ENCODE measurements around the gene CD63.
A peak's percentile ranks its signal among the peaks of the same experiment; 100 is the strongest.

Gene CD63

GRCh38 chr12:55681142-55682077 lies 47.4 kb downstream of the CD63 start:
- H3K4me3 ChIP-seq (replicated peaks; ENCODE audit: low read depth, low read length): peak overlapping the region; percentile 8
- DNase-seq (ENCODE audit: low read depth): peak; percentile 63
- TF ChIP-seq, protein P1, sequence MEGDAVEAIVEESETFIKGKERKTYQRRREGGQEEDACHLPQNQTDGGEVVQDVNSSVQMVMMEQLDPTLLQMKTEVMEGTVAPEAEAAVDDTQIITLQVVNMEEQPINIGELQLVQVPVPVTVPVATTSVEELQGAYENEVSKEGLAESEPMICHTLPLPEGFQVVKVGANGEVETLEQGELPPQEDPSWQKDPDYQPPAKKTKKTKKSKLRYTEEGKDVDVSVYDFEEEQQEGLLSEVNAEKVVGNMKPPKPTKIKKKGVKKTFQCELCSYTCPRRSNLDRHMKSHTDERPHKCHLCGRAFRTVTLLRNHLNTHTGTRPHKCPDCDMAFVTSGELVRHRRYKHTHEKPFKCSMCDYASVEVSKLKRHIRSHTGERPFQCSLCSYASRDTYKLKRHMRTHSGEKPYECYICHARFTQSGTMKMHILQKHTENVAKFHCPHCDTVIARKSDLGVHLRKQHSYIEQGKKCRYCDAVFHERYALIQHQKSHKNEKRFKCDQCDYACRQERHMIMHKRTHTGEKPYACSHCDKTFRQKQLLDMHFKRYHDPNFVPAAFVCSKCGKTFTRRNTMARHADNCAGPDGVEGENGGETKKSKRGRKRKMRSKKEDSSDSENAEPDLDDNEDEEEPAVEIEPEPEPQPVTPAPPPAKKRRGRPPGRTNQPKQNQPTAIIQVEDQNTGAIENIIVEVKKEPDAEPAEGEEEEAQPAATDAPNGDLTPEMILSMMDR (IDR thresholded peaks at IDR 0.05; ENCODE audit: low read length, missing control alignments): peak; percentile 43

DNA sequence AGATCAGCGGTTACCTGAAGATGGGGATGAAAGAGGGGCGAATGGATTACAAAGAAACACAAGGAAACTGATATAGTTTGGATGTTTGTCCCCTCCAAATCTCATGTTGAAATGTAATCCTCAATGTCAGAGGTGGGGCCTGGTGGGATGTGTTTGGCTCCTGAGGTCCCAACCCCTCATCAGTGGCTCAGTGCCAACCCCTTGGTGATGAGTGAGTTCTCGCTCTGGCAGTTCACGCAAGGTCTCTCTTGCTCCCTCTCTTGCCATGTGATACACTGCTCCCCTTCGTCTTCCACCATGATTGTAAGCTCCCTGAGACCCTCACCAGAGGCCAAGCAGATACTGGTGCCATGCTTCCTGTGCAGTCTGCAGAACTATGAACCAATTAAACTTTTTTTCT lies 49.1 kb downstream of the CD63 start:
- no peak overlapping the region for H3K4me3 ChIP-seq (replicated peaks; ENCODE audit: low read depth, low read length)
- TF ChIP-seq, protein P1 (IDR thresholded peaks at IDR 0.05; ENCODE audit: low read length, missing control alignments): no peak
- DNase-seq (ENCODE audit: low read depth): no peak

DNA sequence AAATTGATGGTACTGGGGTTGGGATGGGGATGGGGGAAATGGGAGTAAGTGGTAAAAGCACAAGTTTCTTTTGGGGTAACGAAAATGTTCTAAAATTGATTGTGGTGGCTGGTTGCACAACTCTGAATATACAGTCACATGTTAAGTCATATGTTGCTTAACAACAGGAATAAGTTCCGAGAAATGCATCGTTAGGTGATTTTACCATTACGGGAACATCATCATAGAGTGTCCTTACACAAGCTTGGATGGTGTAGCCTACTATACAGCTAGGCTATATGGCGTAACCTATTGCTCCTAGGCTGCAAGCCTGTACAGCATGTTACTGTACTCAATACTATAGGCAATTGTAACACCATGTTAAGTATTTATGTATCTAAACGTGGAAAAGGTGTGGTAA lies 52.1 kb downstream of the CD63 start:
- no peak overlapping the region for H3K4me3 ChIP-seq (replicated peaks; ENCODE audit: low read depth, low read length)
- DNase-seq (ENCODE audit: low read depth): no peak
- TF ChIP-seq, protein P1 (IDR thresholded peaks at IDR 0.05; ENCODE audit: low read length, missing control alignments): no peak

DNA sequence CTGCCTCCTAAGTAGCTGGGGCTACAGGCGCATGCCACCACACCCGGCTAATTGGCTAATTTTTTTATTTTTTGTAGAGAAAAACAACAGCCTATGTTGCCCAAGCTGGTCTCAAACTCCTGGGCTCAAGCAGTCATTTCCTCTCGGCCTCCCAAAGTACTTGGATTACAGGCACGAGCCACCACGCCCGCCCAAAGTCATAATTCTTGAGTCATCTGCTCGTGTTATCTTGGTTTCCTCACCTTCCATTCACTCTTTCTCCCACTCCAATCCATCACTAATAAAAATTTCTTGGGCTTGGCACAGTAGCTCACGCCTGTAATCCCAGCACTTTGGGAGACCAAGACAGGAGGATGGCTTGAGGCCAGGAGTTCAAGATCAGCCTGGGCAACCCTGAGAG lies 53.1 kb downstream of the CD63 start:
- no peak for DNase-seq (ENCODE audit: low read depth)
- TF ChIP-seq, protein P1 (IDR thresholded peaks at IDR 0.05; ENCODE audit: low read length, missing control alignments): no peak
- H3K4me3 ChIP-seq (replicated peaks; ENCODE audit: low read depth, low read length): no peak overlapping the region
